HG03565 (cell line): Measurements from ENCODE around the gene C14orf132.

Experiments
- ATAC-seq: cut with Tn5 transposase; IDR thresholded peaks from one replicate; pipeline ENCODE4 v1.9.1; 2021; ENCODE audit warnings: mild to moderate bottlenecking, moderate library complexity; ENCODE audit not compliant: unreplicated experiment

Gene C14orf132

GRCh38 chr14:96096639-96097610 lies 57.8 kb downstream of the C14orf132 start:
- ATAC-seq: no peak

GRCh38 chr14:96097752-96098151 lies 58.6 kb downstream of the C14orf132 start:
- ATAC-seq: no peak

GRCh38 chr14:96098309-96098998 lies 59.3 kb downstream of the C14orf132 start:
- no peak for ATAC-seq

GRCh38 chr14:96098999-96099335 lies 59.8 kb downstream of the C14orf132 start:
- no peak for ATAC-seq

GRCh38 chr14:96100161-96101064 lies 61.3 kb downstream of the C14orf132 start:
- ATAC-seq: no peak

GRCh38 chr14:96102081-96102856 lies 63.1 kb downstream of the C14orf132 start:
- no peak for ATAC-seq

GRCh38 chr14:96103075-96103474 lies 63.9 kb downstream of the C14orf132 start:
- no peak for ATAC-seq

GRCh38 chr14:96103560-96104460 lies 64.6 kb downstream of the C14orf132 start:
- no peak for ATAC-seq

- ATAC-seq: no peak
These were observed 65.4 kb downstream of the C14orf132 start for GRCh38 chr14:96104469-96105057.

- ATAC-seq: no peak
These were observed 66.1 kb downstream of the C14orf132 start for GRCh38 chr14:96105089-96105925.

- ATAC-seq: no peak
These were observed 66.8 kb downstream of the C14orf132 start for GRCh38 chr14:96105926-96106441.

GRCh38 chr14:96106891-96107290 lies 67.7 kb downstream of the C14orf132 start:
- no peak for ATAC-seq

GRCh38 chr14:96108061-96108795 lies 69.1 kb downstream of the C14orf132 start:
- no peak for ATAC-seq

GRCh38 chr14:96108911-96109310 lies 69.7 kb downstream of the C14orf132 start:
- ATAC-seq: no peak

GRCh38 chr14:96109596-96110355 lies 70.6 kb downstream of the C14orf132 start:
- no peak for ATAC-seq

GRCh38 chr14:96112032-96112431 lies 72.9 kb downstream of the C14orf132 start:
- no peak for ATAC-seq
